ENCODE results near the gene TNFRSF4. TPM values are rescaled to one million over a fixed set of nuclear protein-coding genes. Genes with fewer than 3 reads are reported as not detected.
A peak's percentile ranks its signal among the peaks of the same experiment; 100 is the strongest.
"Not testable (repeated sequence)": the region's sequence is repeated elsewhere in the genome, so short reads cannot be mapped to it uniquely, and the experiment has no call there.

The TNFRSF4 gene
- total RNA-seq, 4 donors from 2014 or later, result 1.5 to 4.5 (median 3.2) TPM

- no peaks in the 10 kb centered on the region for H3K36me3 ChIP-seq
- no peak overlapping the region for H3K27ac ChIP-seq
- intact Hi-C loops (cut with DNase I), result no loop called here
- WGBS, 2 donors, result 86 to 87% methylated on average over 3 to 16 of the region's 32 CpGs
- DNase-seq, result peak in 1 of 2 donors; percentile 1
- no peak overlapping the region for H3K4me3 ChIP-seq (replicated peaks in 1 of 3)
- H3K9me3 ChIP-seq, result no peaks in the 10 kb centered on the region
- TF ChIP-seq POLR2A (IDR thresholded peaks at IDR 0.05) (no peak), CTCF (IDR thresholded peaks at IDR 0.05) (no peak)
- no peaks in the 10 kb centered on the region for H3K27me3 ChIP-seq
- H3K4me1 ChIP-seq, result no peaks in the 10 kb centered on the region
Observed at GRCh38 chr1:1178794-1179331, 35.1 kb downstream of the TNFRSF4 start.

GRCh38 chr1:1177452-1178206, 36.3 kb downstream of the TNFRSF4 start:
- intact Hi-C loops (cut with DNase I), result no loop called here
- no peak overlapping the region for H3K4me3 ChIP-seq (replicated peaks in 1 of 3)
- no peak overlapping the region for H3K27ac ChIP-seq
- no peaks in the 10 kb centered on the region for H3K36me3 ChIP-seq
- no peaks in the 10 kb centered on the region for H3K9me3 ChIP-seq
- no peaks in the 10 kb centered on the region for H3K27me3 ChIP-seq
- DNase-seq, result no peak
- no peaks in the 10 kb centered on the region for H3K4me1 ChIP-seq
- 79 to 90% methylated on average over 19 to 21 of the region's 21 CpGs for WGBS, 2 donors
- no peak for TF ChIP-seq CTCF (IDR thresholded peaks at IDR 0.05)
- no peak for TF ChIP-seq POLR2A (IDR thresholded peaks at IDR 0.05)

GRCh38 chr1:1176931-1177330, 37.0 kb downstream of the TNFRSF4 start:
- no peak overlapping the region for H3K27ac ChIP-seq
- no peaks in the 10 kb centered on the region for H3K36me3 ChIP-seq
- intact Hi-C loops (cut with DNase I), result no loop called here
- H3K4me3 ChIP-seq (replicated peaks in 1 of 3), result no peak overlapping the region
- H3K27me3 ChIP-seq, result no peaks in the 10 kb centered on the region
- no peaks in the 10 kb centered on the region for H3K9me3 ChIP-seq
- DNase-seq, result no peak
- no peaks in the 10 kb centered on the region for H3K4me1 ChIP-seq
- TF ChIP-seq CTCF (IDR thresholded peaks at IDR 0.05) (no peak), POLR2A (IDR thresholded peaks at IDR 0.05) (no peak)
- WGBS, 2 donors, result 79 to 87% methylated on average over 7 of the region's 7 CpGs

- DNase-seq; H3K36me3 ChIP-seq; H3K27ac ChIP-seq; H3K27me3 ChIP-seq; intact Hi-C loops (cut with DNase I); H3K9me3 ChIP-seq; H3K4me3 ChIP-seq (replicated peaks in 1 of 3); H3K4me1 ChIP-seq: not testable (repeated sequence)
- 55 to 69% methylated on average over 20 to 22 of the region's 22 CpGs for WGBS, 2 donors
Observed at GRCh38 chr1:1176063-1176761, 37.7 kb downstream of the TNFRSF4 start.

GRCh38 chr1:1175221-1176062, 38.5 kb downstream of the TNFRSF4 start:
- no peak overlapping the region for H3K27ac ChIP-seq
- no peak overlapping the region for H3K4me3 ChIP-seq (replicated peaks in 1 of 3)
- TF ChIP-seq POLR2A (IDR thresholded peaks at IDR 0.05), result no peak
- no peak for TF ChIP-seq CTCF (IDR thresholded peaks at IDR 0.05)
- no peaks in the 10 kb centered on the region for H3K9me3 ChIP-seq
- no peaks in the 10 kb centered on the region for H3K36me3 ChIP-seq
- no peaks in the 10 kb centered on the region for H3K27me3 ChIP-seq
- no peaks in the 10 kb centered on the region for H3K4me1 ChIP-seq
- WGBS, 2 donors, result 74 to 93% methylated on average over 20 to 23 of the region's 29 CpGs
- DNase-seq, result no peak
- intact Hi-C loops (cut with DNase I), result no loop called here

Data from thyroid gland (tissue), 4 donors.